Gastrocnemius medialis (tissue), 4 donors: ENCODE results near the gene ZDHHC1.
"Not testable (repeated sequence)": the region's sequence is repeated elsewhere in the genome, so short reads cannot be mapped to it uniquely, and the experiment has no call there.

ENCODE experiments used
- POLR2A ChIP-seq, 2 donors: fragments of 450-650 bp; IDR thresholded peaks; one replicate each; pipeline ENCODE4 v1.6.1; 2017; ENCODE audit warnings: antibody characterized with exemption in 2 of 2, mild to moderate bottlenecking in 2 of 2, moderate library complexity in 2 of 2
- TF ChIP-seq, protein P1 (sequence below), 5 experiments: fragments of 450-650 bp in 3 of 5; fragments of 200-600 bp in 2 of 5; sonication (generic) in 2 of 5; IDR thresholded peaks in 4 of 5; conservative IDR thresholded peaks in 1 of 5; 1 replicate in 4 of 5; 2 replicates in 1 of 5; pipeline ENCODE4 v1.5.1; 2016 to 2019; ENCODE audit warnings: antibody characterized with exemption in 5 of 5, mild to moderate bottlenecking in 3 of 5, moderate library complexity in 3 of 5

DNA sequence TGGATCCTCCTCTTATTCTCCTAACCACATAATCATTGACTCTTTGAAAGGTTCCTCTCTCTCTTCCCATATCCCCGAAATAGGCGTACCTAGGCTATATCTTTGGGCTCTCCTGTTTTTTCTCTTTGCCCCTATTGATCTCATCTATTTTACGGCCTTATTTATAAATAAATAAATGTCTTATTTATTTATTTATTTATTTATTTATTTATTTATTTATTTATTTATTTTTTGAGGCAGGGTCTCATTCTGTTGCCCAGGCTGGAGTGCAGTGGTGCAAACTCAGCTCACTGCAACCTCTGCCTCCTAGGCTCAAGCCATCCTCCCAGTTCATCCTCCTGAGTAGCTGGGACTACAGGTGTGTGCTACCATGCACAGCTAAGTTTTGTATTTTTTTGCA lies 63.8 kb downstream of the ZDHHC1 start:
- TF ChIP-seq, protein P1, sequence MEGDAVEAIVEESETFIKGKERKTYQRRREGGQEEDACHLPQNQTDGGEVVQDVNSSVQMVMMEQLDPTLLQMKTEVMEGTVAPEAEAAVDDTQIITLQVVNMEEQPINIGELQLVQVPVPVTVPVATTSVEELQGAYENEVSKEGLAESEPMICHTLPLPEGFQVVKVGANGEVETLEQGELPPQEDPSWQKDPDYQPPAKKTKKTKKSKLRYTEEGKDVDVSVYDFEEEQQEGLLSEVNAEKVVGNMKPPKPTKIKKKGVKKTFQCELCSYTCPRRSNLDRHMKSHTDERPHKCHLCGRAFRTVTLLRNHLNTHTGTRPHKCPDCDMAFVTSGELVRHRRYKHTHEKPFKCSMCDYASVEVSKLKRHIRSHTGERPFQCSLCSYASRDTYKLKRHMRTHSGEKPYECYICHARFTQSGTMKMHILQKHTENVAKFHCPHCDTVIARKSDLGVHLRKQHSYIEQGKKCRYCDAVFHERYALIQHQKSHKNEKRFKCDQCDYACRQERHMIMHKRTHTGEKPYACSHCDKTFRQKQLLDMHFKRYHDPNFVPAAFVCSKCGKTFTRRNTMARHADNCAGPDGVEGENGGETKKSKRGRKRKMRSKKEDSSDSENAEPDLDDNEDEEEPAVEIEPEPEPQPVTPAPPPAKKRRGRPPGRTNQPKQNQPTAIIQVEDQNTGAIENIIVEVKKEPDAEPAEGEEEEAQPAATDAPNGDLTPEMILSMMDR (IDR thresholded peaks at IDR 0.05 in 4 of 5, conservative IDR thresholded peaks at IDR 0.05 in 1 of 5): not testable (repeated sequence)
- TF ChIP-seq POLR2A (IDR thresholded peaks at IDR 0.05): not testable (repeated sequence)
